Ishikawa (cell line): ENCODE data around the gene RPL28.

Experiments used
- CEBPB ChIP-seq: IDR thresholded peaks from 2 replicates; pipeline ENCODE4 v1.6.1; 2012
- CREB1 ChIP-seq: IDR thresholded peaks from 2 replicates; pipeline ENCODE4 v1.6.1; 2012; ENCODE audit warnings: low read depth
- EGR1 ChIP-seq: IDR thresholded peaks from 2 replicates; pipeline ENCODE4 v1.6.1; 2012
- EP300 ChIP-seq: IDR thresholded peaks from 2 replicates; pipeline ENCODE4 v1.6.1; 2012; ENCODE audit warnings: borderline replicate concordance
- FOXM1 ChIP-seq: IDR thresholded peaks from 2 replicates; pipeline ENCODE4 v1.6.1; 2012; ENCODE audit warnings: low read depth, borderline replicate concordance
- NFIC ChIP-seq: IDR thresholded peaks from 2 replicates; pipeline ENCODE4 v1.6.1; 2012
- RAD21 ChIP-seq: IDR thresholded peaks from 2 replicates; pipeline ENCODE4 v1.6.1; 2012; ENCODE audit warnings: low read depth
- REST ChIP-seq: IDR thresholded peaks from 2 replicates; pipeline ENCODE4 v1.6.1; 2012; ENCODE audit warnings: low read depth, mild to moderate bottlenecking
- TAF1 ChIP-seq: IDR thresholded peaks from 2 replicates; pipeline ENCODE4 v1.6.1; 2012; ENCODE audit warnings: low read depth, mild to moderate bottlenecking
- TCF12 ChIP-seq: IDR thresholded peaks from 2 replicates; pipeline ENCODE4 v1.6.1; 2012; ENCODE audit warnings: low read depth
- TEAD4 ChIP-seq: IDR thresholded peaks from 2 replicates; pipeline ENCODE4 v1.6.1; 2012
- USF1 ChIP-seq: IDR thresholded peaks from 2 replicates; pipeline ENCODE4 v1.6.1; 2012
- YY1 ChIP-seq: IDR thresholded peaks from 2 replicates; pipeline ENCODE4 v1.6.1; 2012; ENCODE audit warnings: low read depth
- ZBTB7A ChIP-seq: IDR thresholded peaks from 2 replicates; pipeline ENCODE4 v1.6.1; 2012; ENCODE audit warnings: low read depth
- TF ChIP-seq, protein P1 (sequence below): IDR thresholded peaks from 2 replicates; pipeline ENCODE4 v1.6.1; 2012

Gene RPL28

DNA sequence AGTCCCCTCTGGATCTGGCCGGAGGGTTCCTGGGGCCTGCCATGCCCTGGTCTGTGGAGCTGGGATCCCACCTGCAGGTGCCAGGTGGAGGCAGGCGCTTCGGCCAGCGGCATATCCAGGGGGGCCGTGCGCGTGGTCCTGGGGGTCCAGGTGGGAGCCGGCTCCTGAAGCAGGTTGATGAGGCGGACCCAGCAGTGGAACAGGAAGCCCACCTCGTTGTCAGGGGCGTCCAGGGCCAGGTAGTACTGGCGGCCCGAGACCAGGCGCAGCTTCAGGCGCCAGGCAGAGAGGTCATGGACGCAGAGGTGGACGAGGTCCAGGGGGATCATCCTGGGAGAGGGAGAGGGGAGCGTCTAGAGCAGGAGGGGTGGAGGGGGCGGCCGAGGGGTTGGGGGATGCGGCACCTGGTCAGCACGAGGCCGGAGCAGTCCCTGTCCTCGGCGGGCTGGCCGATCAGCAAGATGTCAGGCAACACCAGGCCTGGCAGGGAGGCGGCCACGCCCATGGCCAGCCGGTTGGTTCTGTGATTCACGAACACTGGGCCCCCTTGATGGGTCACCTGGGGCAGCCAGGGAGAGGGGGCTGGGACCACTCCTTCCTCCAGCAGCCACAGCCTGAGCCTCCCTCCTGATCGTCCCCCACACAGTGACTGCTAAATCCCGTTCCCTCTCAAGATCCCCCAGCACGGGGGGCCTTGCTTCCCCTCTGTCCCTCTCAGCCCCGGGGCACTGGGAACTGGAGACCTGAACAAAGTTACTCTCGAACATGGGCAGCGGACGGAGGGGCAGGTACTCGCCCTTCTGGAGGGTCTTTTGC lies 23.4 kb upstream of the RPL28 start:
- TF ChIP-seq ZBTB7A, result no peak
- TF ChIP-seq CEBPB, result no peak
- TF ChIP-seq TCF12, result no peak
- TF ChIP-seq USF1, result no peak
- TF ChIP-seq, protein P1, sequence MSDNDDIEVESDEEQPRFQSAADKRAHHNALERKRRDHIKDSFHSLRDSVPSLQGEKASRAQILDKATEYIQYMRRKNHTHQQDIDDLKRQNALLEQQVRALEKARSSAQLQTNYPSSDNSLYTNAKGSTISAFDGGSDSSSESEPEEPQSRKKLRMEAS, result no peak
- TF ChIP-seq CREB1, result no peak

GRCh38 chr19:55362990-55363716 lies 22.6 kb upstream of the RPL28 start, which contains the start of gene GARIN5B:
Gene GARIN5B, minus strand, starts transcription at chr19:55363260. Its CDS starts 194 bp downstream, at chr19:55363066.
- no peak for TF ChIP-seq NFIC
- no peak for TF ChIP-seq EGR1
- no peak for TF ChIP-seq EP300
- TF ChIP-seq TAF1, result no peak
- TF ChIP-seq CEBPB, result no peak
- no peak for TF ChIP-seq ZBTB7A
- TF ChIP-seq TCF12, result no peak
- no peak for TF ChIP-seq TEAD4
- TF ChIP-seq RAD21, result no peak
- TF ChIP-seq REST, result no peak

GRCh38 chr19:55365245-55365644 lies 20.5 kb upstream of the RPL28 start:
- TF ChIP-seq, protein P1, result no peak
- TF ChIP-seq EGR1 (no peak), RAD21 (no peak)

- TF ChIP-seq USF1 (no peak), EGR1 (no peak), NFIC (no peak), RAD21 (no peak), CREB1 (no peak), CEBPB (no peak), EP300 (no peak), REST (no peak), TCF12 (no peak), ZBTB7A (no peak), TAF1 (no peak), FOXM1 (no peak), TEAD4 (no peak), YY1 (no peak)
- TF ChIP-seq, protein P1, result no peak
These were observed 19.8 kb upstream of the RPL28 start for GRCh38 chr19:55365964-55366363.

DNA sequence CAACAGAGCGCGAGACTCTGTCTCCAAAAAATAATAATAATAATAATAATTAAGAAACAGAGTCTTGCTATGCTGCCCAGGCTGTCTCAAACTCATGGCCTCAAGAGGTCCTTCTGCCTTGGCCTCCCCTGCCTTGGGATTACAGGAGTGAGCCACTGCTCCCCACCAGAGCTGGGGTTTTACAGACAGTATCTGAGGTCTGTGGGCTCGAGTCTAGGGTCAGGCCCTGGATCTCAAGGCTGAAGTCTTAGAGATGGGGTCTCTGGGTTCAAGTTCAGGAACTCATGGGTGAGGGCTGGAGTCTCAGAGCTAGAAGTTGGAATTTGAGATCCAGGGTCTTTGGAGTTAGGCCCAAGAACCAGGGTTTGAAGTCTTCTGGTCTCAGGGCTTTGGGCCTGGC lies 18.9 kb upstream of the RPL28 start:
- no peak for TF ChIP-seq RAD21
- no peak for TF ChIP-seq CREB1
- TF ChIP-seq TCF12, result no peak
- TF ChIP-seq CEBPB, result no peak
- TF ChIP-seq, protein P1, result no peak
- no peak for TF ChIP-seq TAF1
- no peak for TF ChIP-seq NFIC
- TF ChIP-seq TEAD4, result no peak
- no peak for TF ChIP-seq FOXM1
- TF ChIP-seq EP300, result no peak
- no peak for TF ChIP-seq USF1
- no peak for TF ChIP-seq REST
- no peak for TF ChIP-seq ZBTB7A
- no peak for TF ChIP-seq YY1
- TF ChIP-seq EGR1, result no peak
